Measurements from ENCODE around the gene AMPD2.

DNA sequence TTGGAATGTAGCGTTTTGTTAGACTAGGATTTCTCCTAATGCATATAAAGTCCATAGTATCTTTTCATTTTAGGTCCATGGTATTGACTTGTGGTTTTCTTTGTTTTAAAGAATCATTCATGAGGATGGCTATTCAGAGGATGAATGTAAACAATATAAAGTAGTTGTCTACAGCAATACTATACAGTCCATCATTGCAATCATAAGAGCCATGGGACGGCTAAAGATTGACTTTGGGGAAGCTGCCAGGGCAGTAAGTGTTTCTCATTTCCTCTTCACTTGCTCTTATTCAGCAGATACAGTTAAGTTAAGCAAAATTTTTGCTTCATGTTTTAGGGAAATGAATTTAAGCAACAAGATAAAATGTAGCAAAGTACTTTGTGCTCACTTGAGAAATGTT lies 45.9 kb upstream of the AMPD2 start:
- TF ChIP-seq CTCF (IDR thresholded peaks at IDR 0.05), result no peak
- TF ChIP-seq POLR2A (IDR thresholded peaks at IDR 0.05), result no peak

All from prostate gland (tissue), 2 donors.